Neural cell (in vitro differentiated cells): ENCODE results near the gene SNPH. TPM values are rescaled to one million over a fixed set of nuclear protein-coding genes. Genes with fewer than 3 reads are reported as not detected.

ENCODE experiments used
- H2AFZ ChIP-seq: fragments of 200-600, 300-800 bp; sonication (generic), shearing (Covaris generic); 2 replicates; pipeline ENCODE4 v1.6.0; 2014; ENCODE audit warnings: low read depth, mild to moderate bottlenecking, antibody characterized with exemption, low read length, moderate library complexity
- H3F3A ChIP-seq: fragments of 200-600 bp; shearing (Covaris generic); 2 replicates; pipeline ENCODE4 v1.6.1; 2016; ENCODE audit warnings: mild to moderate bottlenecking, moderate library complexity, mixed read lengths, antibody characterized with exemption, low read length; ENCODE audit not compliant: insufficient read depth, poor library complexity, severe bottlenecking
- H3K27ac ChIP-seq: fragments of 200-600, 300-800 bp; sonication (generic), shearing (Covaris generic); 2 replicates; pipeline ENCODE4 v1.5.1; 2014; ENCODE audit warnings: mild to moderate bottlenecking, low read length, moderate library complexity
- H3K27me3 ChIP-seq: fragments of 300-800, 200-600 bp; sonication (generic), shearing (Covaris generic); 2 replicates; pipeline ENCODE4 v1.6.0; 2014; ENCODE audit warnings: mild to moderate bottlenecking, low read depth, low read length, moderate library complexity; ENCODE audit not compliant: insufficient read depth
- H3K36me3 ChIP-seq: fragments of 300-800, 200-600 bp; sonication (generic), shearing (Covaris generic); 2 replicates; pipeline ENCODE4 v1.5.1; 2014; ENCODE audit warnings: mild to moderate bottlenecking, antibody characterized with exemption, low read length, moderate library complexity; ENCODE audit not compliant: insufficient read depth
- H3K4me2 ChIP-seq: fragments of 300-800, 200-600 bp; sonication (generic), shearing (Covaris generic); 2 replicates; pipeline ENCODE4 v1.6.0; 2014; ENCODE audit warnings: mild to moderate bottlenecking, low read length
- H3K4me3 ChIP-seq: fragments of 300-800, 200-600 bp; sonication (generic), shearing (Covaris generic); 2 replicates; pipeline ENCODE4 v1.5.1; 2014; ENCODE audit warnings: mild to moderate bottlenecking, low read length, moderate library complexity
- H3K79me2 ChIP-seq: fragments of 200-600 bp; shearing (Covaris generic); replicated peaks from 2 replicates; pipeline ENCODE4 v1.6.0; 2014; ENCODE audit warnings: mild to moderate bottlenecking, low read length, moderate library complexity; ENCODE audit not compliant: insufficient read depth
- H3K9ac ChIP-seq: fragments of 300-800, 200-600 bp; sonication (generic), shearing (Covaris generic); 2 replicates; pipeline ENCODE4 v1.6.1; 2016; ENCODE audit warnings: mild to moderate bottlenecking, low read length, mixed read lengths
- H3K9me2 ChIP-seq: fragments of 200-600 bp; shearing (Covaris generic); 2 replicates; pipeline ENCODE4 v1.6.1; 2016; ENCODE audit warnings: mild to moderate bottlenecking, low read length, mixed read lengths; ENCODE audit not compliant: insufficient read depth
- H3K9me3 ChIP-seq: fragments of 200-600, 300-800 bp; sonication (generic), shearing (Covaris generic); 2 replicates; pipeline ENCODE4 v1.6.1; 2016; ENCODE audit warnings: mild to moderate bottlenecking, mixed run types, low read length, moderate library complexity, mixed read lengths
- H4K20me1 ChIP-seq: fragments of 200-600 bp; shearing (Covaris generic); 2 replicates; pipeline ENCODE4 v1.6.1; 2016; ENCODE audit warnings: mild to moderate bottlenecking, mixed run types; ENCODE audit not compliant: insufficient read depth
- CTCF ChIP-seq: fragments of 450-650 bp; IDR thresholded peaks from 2 replicates; pipeline ENCODE4 v1.5.1; 2014; ENCODE audit warnings: antibody characterized with exemption, mild to moderate bottlenecking, moderate library complexity; ENCODE audit not compliant: poor library complexity, severe bottlenecking
- EP300 ChIP-seq: fragments of 450-650 bp; conservative IDR thresholded peaks from 2 replicates; pipeline ENCODE4 v1.6.1; 2014; ENCODE audit warnings: antibody characterized with exemption, mild to moderate bottlenecking, moderate library complexity; ENCODE audit not compliant: poor library complexity, severe bottlenecking
- EZH2 ChIP-seq: fragments of 200-600, 300-800 bp; shearing (Covaris generic), sonication (generic); IDR thresholded peaks from 2 replicates; pipeline ENCODE4 v1.6.1; 2014; ENCODE audit warnings: antibody characterized with exemption, low read length, borderline replicate concordance, mild to moderate bottlenecking; ENCODE audit not compliant: insufficient read depth, poor library complexity, severe bottlenecking
- MXI1 ChIP-seq: fragments of 450-650 bp; conservative IDR thresholded peaks from 2 replicates; pipeline ENCODE4 v1.6.1; 2014; ENCODE audit warnings: antibody characterized with exemption, mild to moderate bottlenecking; ENCODE audit not compliant: poor library complexity, severe bottlenecking
- POLR2AphosphoS5 ChIP-seq: IDR thresholded peaks from 2 replicates; pipeline ENCODE4 v1.6.1; 2012
- RAD21 ChIP-seq: fragments of 450-650 bp; conservative IDR thresholded peaks from 2 replicates; pipeline ENCODE4 v1.6.1; 2014; ENCODE audit warnings: antibody characterized with exemption, mild to moderate bottlenecking, moderate library complexity
- REST ChIP-seq: IDR thresholded peaks from 2 replicates; pipeline ENCODE4 v1.6.1; 2012; ENCODE audit warnings: borderline replicate concordance
- SMC3 ChIP-seq: fragments of 450-650 bp; conservative IDR thresholded peaks from 2 replicates; pipeline ENCODE4 v1.6.1; 2014; ENCODE audit warnings: antibody characterized with exemption, mild to moderate bottlenecking, moderate library complexity; ENCODE audit not compliant: poor library complexity
- TAF1 ChIP-seq: IDR thresholded peaks from 2 replicates; pipeline ENCODE4 v1.6.1; 2012; ENCODE audit warnings: low read depth
- polyA plus RNA-seq: library from polyadenylated mRNA; depleted of rRNA; stranded (reverse); fragments of >200 nt; gene quantifications from 2 replicates; pipeline ENCODE4 v1.2.3, GENCODE V29; 2014

Gene SNPH
- polyA plus RNA-seq, 1 donor from 2014 or later, result 25.6 TPM

GRCh38 chr20:1322511-1323245, 56.6 kb downstream of the SNPH start:
- peaks cover 17% of the 10 kb centered on the region for H3K79me2 ChIP-seq
- no peak overlapping the region for H3K4me2 ChIP-seq

GRCh38 chr20:1323256-1323655, 57.2 kb downstream of the SNPH start:
- Histone ChIP-seq H3K9me2 (no peaks in the 10 kb centered on the region), H2AFZ (no peak overlapping the region), H3K9me3 (no peaks in the 10 kb centered on the region), H3K9ac (no peak overlapping the region), H3K79me2 (peaks cover 17% of the 10 kb centered on the region), H3K36me3 (no peaks in the 10 kb centered on the region), H3F3A (no peaks in the 10 kb centered on the region), H3K4me2 (no peak overlapping the region), H4K20me1 (no peaks in the 10 kb centered on the region), H3K27ac (no peak overlapping the region), H3K4me3 (no peak overlapping the region), H3K27me3 (no peaks in the 10 kb centered on the region)
- TF ChIP-seq SMC3 (no peak), TAF1 (no peak), POLR2AphosphoS5 (no peak), REST (no peak), CTCF (no peak), EZH2 (no peak), MXI1 (no peak), RAD21 (no peak), EP300 (no peak)

More at GRCh38 chr20:1322511-1323245, 56.6 kb downstream of the SNPH start:
- no peaks in the 10 kb centered on the region for H4K20me1 ChIP-seq
- H3K27me3 ChIP-seq, result no peaks in the 10 kb centered on the region
- H3K36me3 ChIP-seq, result no peaks in the 10 kb centered on the region
- no peak overlapping the region for H2AFZ ChIP-seq
- H3K9me3 ChIP-seq, result no peaks in the 10 kb centered on the region
- no peak overlapping the region for H3K27ac ChIP-seq
- H3K9me2 ChIP-seq, result no peaks in the 10 kb centered on the region
- H3K9ac ChIP-seq, result no peak overlapping the region
- TF ChIP-seq SMC3, result no peak
- H3F3A ChIP-seq, result no peaks in the 10 kb centered on the region
- H3K4me3 ChIP-seq, result no peak overlapping the region
